Stimulated activated CD4-positive, alpha-beta T cell treated with anti-CD3 and anti-CD28 coated beads, Interleukin-15, amount 100 ng/mL, for 1 hour (primary cell): ENCODE measurements around the gene CADM1.

ENCODE experiments used
- DNase-seq, 2 donors: peaks; one replicate each; pipeline ENCODE4 v3.0.0-alpha.2; 2020; ENCODE audit warnings: low read depth in 1 of 2, low spot score in 1 of 2

CADM1 gene

DNA sequence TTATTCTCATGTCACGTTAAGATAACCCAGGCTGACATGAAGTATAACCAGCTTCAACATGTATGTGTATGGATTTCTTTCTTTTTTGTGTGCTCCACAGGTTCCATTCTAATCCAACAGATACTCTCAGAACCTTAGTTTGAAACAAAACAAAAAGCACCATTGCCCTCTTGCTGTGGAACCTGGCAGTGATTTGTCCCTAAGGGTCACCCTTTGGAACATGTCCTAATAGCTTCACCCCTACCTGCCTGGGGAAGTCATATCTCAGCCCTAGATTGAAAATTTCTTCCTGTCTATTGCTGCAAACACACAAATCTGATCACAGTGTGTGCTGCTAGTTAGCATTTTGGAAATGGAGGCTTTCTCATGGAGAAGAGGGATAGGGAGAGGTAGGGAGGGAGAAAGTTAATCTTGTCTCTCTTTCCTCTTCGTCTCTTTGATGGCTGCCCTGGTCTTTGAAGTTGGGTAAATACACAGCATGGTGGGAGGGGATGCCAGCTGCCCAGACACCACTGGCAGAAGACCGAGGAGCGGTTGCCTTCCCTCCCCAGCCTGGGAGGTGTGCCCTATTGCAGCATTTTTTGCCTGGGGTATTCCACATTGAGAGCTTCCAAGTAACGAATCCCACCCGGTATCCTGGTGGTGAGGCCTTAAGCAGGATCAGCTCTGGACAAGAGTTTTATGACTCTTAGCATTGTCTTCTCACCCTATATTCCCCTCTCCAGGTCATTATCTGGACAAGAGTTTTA is 11.6 kb upstream of the CADM1 start:
- DNase-seq, result no peak

GRCh38 chr11:115506954-115507675 is 2.9 kb upstream of the CADM1 start:
- no peak for DNase-seq

DNA sequence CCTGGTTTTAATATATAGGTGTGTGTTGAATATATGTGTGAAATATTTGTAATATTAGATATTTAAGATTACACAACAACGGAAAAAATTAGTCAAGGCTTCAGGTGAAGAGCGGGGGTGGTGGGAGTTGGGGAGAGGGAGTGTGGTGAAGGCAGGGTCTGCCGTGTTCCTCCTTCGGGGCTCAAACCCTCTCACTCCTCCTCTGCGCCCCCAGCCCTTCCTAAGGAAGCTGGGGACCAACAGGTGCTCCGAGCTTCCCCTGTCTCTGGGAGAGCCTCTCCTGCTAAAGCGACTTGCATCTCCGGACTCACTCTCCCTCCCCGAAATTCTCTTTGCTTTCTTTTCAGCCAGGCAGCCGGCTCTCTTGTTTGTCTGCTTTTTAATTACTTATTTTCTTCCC is 960 bp upstream of the CADM1 start:
- no peak for DNase-seq

GRCh38 chr11:115503886-115504275 is 334 bp downstream of the CADM1 start:
- DNase-seq, result no peak

- DNase-seq, result peak in 1 of 2 donors; percentile 2
Observed at GRCh38 chr11:115503083-115503885, 931 bp downstream of the CADM1 start.

DNA sequence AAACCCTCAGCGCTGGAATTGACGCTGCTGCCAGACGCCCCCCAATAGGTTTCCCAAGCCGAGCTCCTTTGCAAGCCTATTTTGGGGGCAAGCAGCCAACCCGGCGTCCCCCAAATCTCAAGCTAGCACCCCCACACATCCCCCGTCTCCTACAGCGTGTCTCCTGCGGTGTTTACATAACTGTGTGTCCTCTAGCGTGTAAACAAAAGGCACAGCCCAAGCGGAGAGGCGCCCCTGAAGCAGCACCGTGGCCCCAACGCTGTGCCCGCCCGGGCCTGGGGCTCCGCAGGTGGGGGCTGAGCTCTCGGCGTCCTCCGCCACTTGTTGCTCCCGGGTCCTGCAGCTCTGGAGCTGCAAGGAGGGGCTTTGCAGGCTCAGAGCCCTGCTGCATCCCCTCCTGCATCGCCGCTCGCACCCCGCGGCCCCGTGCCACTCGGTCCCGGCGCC is 1.6 kb downstream of the CADM1 start:
- no peak for DNase-seq

- DNase-seq, result no peak
Observed at GRCh38 chr11:115501893-115502589, 2.2 kb downstream of the CADM1 start.

- no peak for DNase-seq
Observed at GRCh38 chr11:115501502-115501892, 2.7 kb downstream of the CADM1 start.

DNA sequence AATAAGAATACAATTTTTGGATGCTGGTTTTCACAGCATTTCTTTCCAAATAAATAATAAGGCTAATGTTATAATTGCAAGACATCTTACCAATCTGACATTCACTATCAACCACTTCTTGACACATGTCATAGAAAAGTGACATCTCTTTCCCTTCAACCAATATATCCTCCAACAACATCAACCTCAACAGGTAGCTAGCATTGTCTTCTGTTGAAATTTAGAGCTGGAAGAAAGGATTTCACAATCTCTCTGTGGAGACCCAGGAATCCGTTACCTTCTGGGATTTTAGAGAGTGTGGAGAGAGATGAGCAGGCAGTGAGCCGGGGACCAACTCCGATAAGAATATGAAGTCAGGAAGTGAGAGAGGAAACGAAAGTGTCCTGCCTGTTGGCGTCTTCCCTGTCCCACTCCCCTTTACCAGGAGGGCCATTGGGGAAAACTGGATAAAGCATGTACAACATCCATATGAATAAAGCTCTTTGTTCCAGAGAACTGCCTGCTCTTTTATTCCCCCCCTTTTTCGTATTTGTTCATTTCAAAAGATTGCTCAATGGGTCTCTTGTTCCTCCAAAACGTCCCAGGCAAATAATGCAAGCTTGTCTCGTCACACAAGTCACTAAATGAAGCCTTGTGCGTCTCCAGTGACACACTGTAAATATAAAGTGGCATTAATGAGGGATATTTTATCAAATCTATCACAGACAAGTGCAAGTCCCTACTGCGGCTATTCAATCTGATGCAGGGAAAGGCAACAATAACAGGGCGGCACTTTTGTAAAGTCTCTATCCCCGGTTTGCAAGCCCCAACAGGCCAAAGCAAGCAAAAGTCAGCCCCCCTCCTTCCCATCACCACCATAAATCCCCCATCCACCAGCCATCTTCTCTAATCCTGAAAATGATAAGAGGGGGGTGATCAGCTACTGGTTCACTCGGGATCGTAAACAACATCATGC is 3.4 kb downstream of the CADM1 start:
- no peak for DNase-seq

GRCh38 chr11:115499891-115500290 is 4.3 kb downstream of the CADM1 start:
- DNase-seq, result no peak

DNA sequence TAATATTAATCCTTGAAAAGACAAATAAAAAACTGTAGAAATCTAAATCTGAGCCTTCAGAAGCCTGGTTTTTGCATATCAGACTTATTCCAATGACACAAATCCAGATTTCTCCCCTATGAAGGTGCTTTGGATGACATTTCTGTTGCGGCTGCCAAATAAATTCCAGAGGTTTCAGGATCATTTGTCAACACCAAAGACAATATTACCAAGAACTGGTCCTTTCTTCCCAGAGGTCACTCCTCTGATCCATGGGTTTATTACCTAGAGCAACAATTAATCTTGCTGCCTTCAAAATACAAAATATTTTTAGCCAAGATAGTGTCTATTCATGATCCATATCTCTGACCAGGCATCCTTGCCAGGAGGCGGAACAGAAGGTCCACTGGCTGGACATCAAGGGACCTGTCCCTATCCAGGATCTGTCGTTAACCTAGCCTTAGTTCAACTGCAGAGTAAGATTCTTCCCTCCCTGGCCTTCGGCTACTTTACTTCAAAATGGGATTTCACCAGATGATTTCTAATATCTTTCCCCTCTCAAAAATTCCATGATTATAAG is 4.9 kb downstream of the CADM1 start:
- DNase-seq, result no peak

- no peak for DNase-seq
Observed at GRCh38 chr11:115498354-115498753, 5.9 kb downstream of the CADM1 start.

- DNase-seq, result no peak
Observed at GRCh38 chr11:115497303-115497702, 6.9 kb downstream of the CADM1 start.

- no peak for DNase-seq
Observed at GRCh38 chr11:115496892-115497291, 7.3 kb downstream of the CADM1 start.

DNA sequence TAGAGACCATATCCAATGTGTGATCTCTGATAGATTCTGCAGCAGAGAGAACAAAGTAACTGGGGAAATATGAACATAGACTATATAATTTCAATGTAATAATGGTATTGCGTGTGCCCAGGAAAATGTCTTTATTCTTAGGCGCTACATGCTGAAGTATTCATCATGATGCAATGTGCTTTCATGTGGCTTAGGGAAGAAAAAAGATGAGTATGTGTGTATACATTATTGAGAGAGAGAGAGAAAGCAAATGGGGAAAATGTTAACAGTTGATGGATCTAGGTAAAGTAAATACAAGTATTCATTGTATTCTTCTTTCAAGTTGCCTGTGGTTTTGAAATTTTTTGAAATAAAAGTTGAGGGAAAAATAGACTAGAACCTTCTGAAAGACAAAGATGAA is 10.3 kb downstream of the CADM1 start:
- DNase-seq, result no peak

DNA sequence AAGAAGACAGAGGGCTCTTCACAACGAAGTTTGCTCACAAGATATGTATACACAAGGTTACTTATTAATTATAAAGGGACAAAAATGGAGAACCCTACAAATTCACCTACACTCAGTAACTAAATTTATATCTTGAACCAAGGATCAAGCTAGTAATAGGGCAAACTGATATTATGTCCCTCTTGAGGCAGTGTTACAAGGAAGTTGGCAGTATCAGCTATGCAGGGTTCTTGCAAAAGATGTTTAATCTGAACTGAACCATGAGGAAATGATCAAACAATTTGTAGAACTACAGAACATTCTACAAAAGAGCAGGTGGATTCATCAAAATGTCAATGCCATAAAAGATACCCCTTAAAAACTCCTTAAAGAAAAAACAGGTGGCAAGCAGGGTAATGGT is 10.7 kb downstream of the CADM1 start:
- DNase-seq, result no peak

- DNase-seq, result no peak
Observed at GRCh38 chr11:115489466-115489865, 14.7 kb downstream of the CADM1 start.

DNA sequence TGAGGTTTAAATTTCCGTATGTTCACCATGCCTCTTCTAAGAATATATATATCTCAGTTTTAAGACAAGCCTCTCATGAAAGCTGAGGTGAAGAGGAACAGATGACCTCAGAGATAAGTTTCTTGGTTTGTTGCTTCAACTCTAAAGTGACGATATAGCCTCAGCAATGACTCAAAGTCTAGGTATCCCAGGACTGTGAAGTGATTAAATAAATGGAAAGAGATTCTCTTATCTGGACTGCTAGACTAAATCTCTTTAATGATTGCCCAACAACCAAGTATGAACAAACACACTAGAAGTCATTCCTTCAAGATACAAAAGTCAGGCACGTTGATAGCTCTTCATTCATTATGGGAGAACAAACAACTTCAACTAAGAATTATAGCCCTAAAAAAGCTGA is 15.3 kb downstream of the CADM1 start:
- no peak for DNase-seq

DNA sequence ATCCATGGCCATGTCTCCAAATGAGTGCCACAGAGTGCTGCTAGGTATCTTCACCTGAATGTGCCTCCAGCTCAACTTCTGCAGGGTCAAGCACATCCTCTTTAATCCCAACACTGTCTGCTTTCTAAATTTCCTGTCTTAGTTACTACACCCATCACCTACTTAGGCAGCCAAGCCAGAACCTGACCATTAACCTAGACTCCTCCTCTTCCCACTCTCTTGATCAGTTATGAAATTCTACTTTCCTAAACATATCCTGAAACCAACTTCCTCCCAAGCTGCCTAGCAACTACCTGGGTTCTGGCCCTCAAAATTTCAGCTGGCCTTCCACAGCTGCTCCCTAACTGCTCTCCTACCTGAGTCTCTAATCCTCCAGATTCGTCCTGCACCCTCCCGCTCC is 22.7 kb downstream of the CADM1 start:
- no peak for DNase-seq

- DNase-seq, result no peak
Observed at GRCh38 chr11:115480611-115481010, 23.6 kb downstream of the CADM1 start.
